GM23338 (cell line): Measurements from ENCODE around the gene HIVEP3. TPM values are rescaled to one million over a fixed set of nuclear protein-coding genes. Genes with fewer than 3 reads are reported as not detected.

Source experiments
- ATAC-seq: fragments of 200-7000 bp; cut with Tn5 transposase; 3 replicates; pipeline ENCODE4 v1.9.1; 2020
- DNase-seq: peaks from one replicate; pipeline ENCODE4 v3.0.0-alpha.2; 2015; ENCODE audit warnings: low spot score
- H2AFZ ChIP-seq: fragments of 200-600 bp; sonication (generic); 2 replicates; pipeline ENCODE4 v1.8.0; 2016; ENCODE audit warnings: antibody characterized with exemption, mild to moderate bottlenecking, moderate library complexity
- H3F3A ChIP-seq: fragments of 200-600 bp; sonication (generic); replicated peaks from 2 replicates; pipeline ENCODE4 v1.8.0; 2017; ENCODE audit warnings: antibody characterized with exemption, mixed run types, low read depth
- H3K27ac ChIP-seq: fragments of 200-600 bp; sonication (generic); 2 replicates; pipeline ENCODE4 v1.6.1; 2016; ENCODE audit warnings: low read depth
- H3K27me3 ChIP-seq: fragments of 200-600 bp; sonication (generic); 2 replicates; pipeline ENCODE4 v1.8.0; 2016; ENCODE audit warnings: mild to moderate bottlenecking, mixed run types, moderate library complexity; ENCODE audit not compliant: insufficient read depth
- H3K36me3 ChIP-seq: fragments of 200-600 bp; sonication (generic); 2 replicates; pipeline ENCODE4 v1.8.0; 2016; ENCODE audit warnings: mild to moderate bottlenecking; ENCODE audit not compliant: insufficient read depth
- H3K4me1 ChIP-seq: fragments of 200-600 bp; sonication (generic); 2 replicates; pipeline ENCODE4 v1.8.0; 2016; ENCODE audit warnings: mild to moderate bottlenecking, moderate library complexity; ENCODE audit not compliant: insufficient read depth
- H3K4me2 ChIP-seq: fragments of 200-600 bp; sonication (generic); 2 replicates; pipeline ENCODE4 v1.7.1; 2017; ENCODE audit warnings: mixed run types
- H3K4me3 ChIP-seq: fragments of 200-600 bp; sonication (generic); 2 replicates; pipeline ENCODE4 v1.6.1; 2016; ENCODE audit warnings: mixed run types
- H3K79me2 ChIP-seq: fragments of 200-600 bp; sonication (generic); replicated peaks from 2 replicates; pipeline ENCODE4 v1.8.0; 2017; ENCODE audit warnings: mild to moderate bottlenecking; ENCODE audit not compliant: insufficient read depth
- H3K9me2 ChIP-seq: fragments of 200-600 bp; sonication (generic); 2 replicates; pipeline ENCODE4 v1.8.0; 2017; ENCODE audit not compliant: insufficient read depth
- H4K20me1 ChIP-seq: fragments of 200-600 bp; sonication (generic); replicated peaks from 2 replicates; pipeline ENCODE4 v1.8.0; 2017; ENCODE audit warnings: mild to moderate bottlenecking; ENCODE audit not compliant: insufficient read depth
- H3K27ac Mint-ChIP-seq: 2 replicates; pipeline ENCODE4 v1.8.0; 2020; ENCODE audit warnings: inconsistent platforms, mild to moderate bottlenecking, moderate library complexity, mixed read lengths
- H3K27me3 Mint-ChIP-seq: 3 replicates; pipeline ENCODE4 v1.8.0; 2022; ENCODE audit warnings: low read depth, mild to moderate bottlenecking, moderate library complexity, mixed read lengths, inconsistent platforms; ENCODE audit not compliant: insufficient read depth, poor library complexity
- H3K36me3 Mint-ChIP-seq: 3 replicates; pipeline ENCODE4 v1.8.0; 2021; ENCODE audit warnings: low read depth, mild to moderate bottlenecking, inconsistent platforms, moderate library complexity, mixed read lengths
- H3K4me1 Mint-ChIP-seq: 3 replicates; pipeline ENCODE4 v1.8.0; 2020; ENCODE audit warnings: mild to moderate bottlenecking, inconsistent platforms, mixed read lengths
- H3K4me3 Mint-ChIP-seq: 3 replicates; pipeline ENCODE4 v1.8.0; 2021; ENCODE audit warnings: moderate library complexity, mild to moderate bottlenecking, inconsistent platforms, mixed read lengths
- H3K9me3 Mint-ChIP-seq: 3 replicates; pipeline ENCODE4 v1.8.0; 2020; ENCODE audit warnings: moderate library complexity, mild to moderate bottlenecking, inconsistent platforms, mixed read lengths
- CREB1 ChIP-seq: fragments of 250-450 bp; sonication (Bioruptor Pico); IDR thresholded peaks from 2 replicates; pipeline ENCODE4 v1.5.0; 2020; ENCODE audit warnings: low read depth, mild to moderate bottlenecking, moderate library complexity
- CTCF ChIP-seq, 2 experiments: fragments of 200-600 bp in 1 of 2; sonication (generic) in 1 of 2; conservative IDR thresholded peaks; 2 replicates each; pipeline versions ENCODE4 v1.5.1 to v1.6.1; 2016 to 2017; ENCODE audit warnings: antibody characterized with exemption in 2 of 2, low read depth in 2 of 2, mild to moderate bottlenecking in 2 of 2, moderate library complexity in 1 of 2
- EZH2 ChIP-seq: fragments of 200-600 bp; sonication (generic); IDR thresholded peaks from one replicate; pipeline ENCODE4 v1.8.0; 2017; ENCODE audit warnings: antibody characterized with exemption, mild to moderate bottlenecking, low read depth; ENCODE audit not compliant: unreplicated experiment
- EZH2phosphoT487 ChIP-seq: fragments of 200-600 bp; sonication (generic); IDR thresholded peaks from one replicate; pipeline ENCODE4 v1.8.1; 2018; ENCODE audit warnings: antibody characterized with exemption; ENCODE audit not compliant: unreplicated experiment
- NANOG ChIP-seq: IDR thresholded peaks from 2 replicates; pipeline ENCODE4 v1.6.1; 2016; ENCODE audit warnings: antibody characterized with exemption, borderline replicate concordance
- POLR2AphosphoS5 ChIP-seq: IDR thresholded peaks from 2 replicates; pipeline ENCODE4 v1.6.1; 2016; ENCODE audit warnings: antibody characterized with exemption, low read depth
- ZNF114 ChIP-seq: fragments of 250-450 bp; sonication (Bioruptor Pico); IDR thresholded peaks from 2 replicates; pipeline ENCODE4 v1.5.0; 2020; ENCODE audit warnings: mild to moderate bottlenecking, moderate library complexity
- ZNF331 ChIP-seq: fragments of 250-450 bp; sonication (Bioruptor Pico); IDR thresholded peaks from 2 replicates; pipeline ENCODE4 v1.5.0; 2020; ENCODE audit warnings: low read depth, mild to moderate bottlenecking, moderate library complexity
- polyA plus RNA-seq: library from polyadenylated mRNA; unstranded; fragments of >200 nt; fragmentation: Nextera tagmentation; extraction: Ambion mirVana; gene quantifications from 2 replicates; pipeline ENCODE4 v1.2.1, GENCODE V29; 2016
- total RNA-seq: library from RNA; depleted of rRNA; stranded (reverse); fragments of >200 nt; shearing (Covaris generic); gene quantifications from 2 replicates; pipeline ENCODE4 v1.2.3, GENCODE V29; 2014

Gene HIVEP3
- total and polyA plus RNA-seq, 2 experiments from 2014 or later, result 0.14 to 0.24 TPM

- no peak for TF ChIP-seq CTCF (conservative IDR thresholded peaks at IDR 0.05; ENCODE audit: low read depth in 2 of 2)
- TF ChIP-seq NANOG, result no peak
- Histone ChIP-seq H4K20me1 (no peaks in the 10 kb centered on the region), H3K27ac (no peak overlapping the region), H3F3A (no peaks in the 10 kb centered on the region), H3K4me1 (no peaks in the 10 kb centered on the region), H3K36me3 (no peaks in the 10 kb centered on the region), H3K9me2 (0 out of 2 replicates have a peak, but pooled peaks cover 6% of the 10 kb centered on the region), H3K4me2 (no peak overlapping the region), H2AFZ (no peak overlapping the region), H3K79me2 (no peaks in the 10 kb centered on the region), H3K27me3 (no peaks in the 10 kb centered on the region), H3K4me3 (no peak overlapping the region)
- ATAC-seq (no peak), DNase-seq (no peak)
- Mint-ChIP-seq H3K36me3 (no peaks in the 10 kb centered on the region; the same call in 2 of the 3 replicates), H3K27ac (no peak overlapping the region), H3K9me3 (no peaks in the 10 kb centered on the region), H3K27me3 (peaks cover 11% of the 10 kb centered on the region), H3K4me3 (no peak overlapping the region), H3K4me1 (peaks cover 12% of the 10 kb centered on the region)
These were observed 203.9 kb downstream of the HIVEP3 start for GRCh38 chr1:41714638-41715389.

- no peaks in the 10 kb centered on the region for H3K4me1 ChIP-seq
- Mint-ChIP-seq H3K27ac (no peak overlapping the region), H3K36me3 (no peaks in the 10 kb centered on the region; the same call in 2 of the 3 replicates), H3K4me1 (peaks cover 12% of the 10 kb centered on the region), H3K4me3 (no peak overlapping the region), H3K27me3 (peaks cover 11% of the 10 kb centered on the region), H3K9me3 (no peaks in the 10 kb centered on the region)
- DNase-seq (peak; percentile 35), ATAC-seq (peak; percentile 43)
- H3K27ac ChIP-seq, result no peak overlapping the region
- no peaks in the 10 kb centered on the region for H3K79me2 ChIP-seq
- H2AFZ ChIP-seq, result no peak overlapping the region
- no peaks in the 10 kb centered on the region for H3K27me3 ChIP-seq
- no peak overlapping the region for H3K4me2 ChIP-seq
- H3K4me3 ChIP-seq, result no peak overlapping the region
- H3F3A ChIP-seq, result no peaks in the 10 kb centered on the region
- no peaks in the 10 kb centered on the region for H3K36me3 ChIP-seq
- TF ChIP-seq CREB1 (CRISPR knock-in tag) (peak; percentile 7; the same call in 1 of the 2 replicates), NANOG (no peak), POLR2AphosphoS5 (no peak), ZNF331 (no peak)
- no peaks in the 10 kb centered on the region for H4K20me1 ChIP-seq
- no peaks in the 10 kb centered on the region for H3K9me2 ChIP-seq
These were observed 205.0 kb downstream of the HIVEP3 start for GRCh38 chr1:41713557-41714327.

GRCh38 chr1:41713141-41713540 lies 205.6 kb downstream of the HIVEP3 start:
- Mint-ChIP-seq H3K27ac (no peak overlapping the region), H3K9me3 (no peaks in the 10 kb centered on the region), H3K4me1 (peaks cover 12% of the 10 kb centered on the region), H3K4me3 (no peak overlapping the region), H3K27me3 (peaks cover 13% of the 10 kb centered on the region), H3K36me3 (no peaks in the 10 kb centered on the region; the same call in 2 of the 3 replicates)
- no peaks in the 10 kb centered on the region for H3F3A ChIP-seq
- no peaks in the 10 kb centered on the region for H3K27me3 ChIP-seq
- no peaks in the 10 kb centered on the region for H4K20me1 ChIP-seq
- H3K27ac ChIP-seq, result no peak overlapping the region
- no peaks in the 10 kb centered on the region for H3K9me2 ChIP-seq
- no peak overlapping the region for H3K4me2 ChIP-seq
- no peaks in the 10 kb centered on the region for H3K4me1 ChIP-seq
- no peaks in the 10 kb centered on the region for H3K36me3 ChIP-seq
- DNase-seq (no peak), ATAC-seq (no peak; the same call in 2 of the 3 replicates)
- H3K4me3 ChIP-seq, result no peak overlapping the region
- no peak overlapping the region for H2AFZ ChIP-seq
- no peaks in the 10 kb centered on the region for H3K79me2 ChIP-seq
- TF ChIP-seq ZNF114 (no peak), EZH2 (no peak), POLR2AphosphoS5 (no peak), CTCF (conservative IDR thresholded peaks at IDR 0.05; ENCODE audit: low read depth in 2 of 2) (no peak), EZH2phosphoT487 (no peak), ZNF331 (no peak)
